ENCODE measurements around the gene GRHL3.

Gene GRHL3

GRCh38 chr1:24318615-24319311, 394 bp upstream of the GRHL3 start:
- no peak for FAIRE-seq

GRCh38 chr1:24319962-24320361, 805 bp downstream of the GRHL3 start:
- no peak for FAIRE-seq

- no peak for FAIRE-seq
These were observed 2.0 kb downstream of the GRHL3 start for GRCh38 chr1:24321126-24321525.

GRCh38 chr1:24321697-24322469, 2.7 kb downstream of the GRHL3 start:
- no peak for FAIRE-seq

GRCh38 chr1:24322470-24323177, 3.5 kb downstream of the GRHL3 start:
- FAIRE-seq: no peak

GRCh38 chr1:24323281-24323680, 4.1 kb downstream of the GRHL3 start:
- no peak for FAIRE-seq

- no peak for FAIRE-seq
These were observed 5.7 kb downstream of the GRHL3 start for GRCh38 chr1:24324903-24325302.

- no peak for FAIRE-seq
These were observed 6.7 kb downstream of the GRHL3 start for GRCh38 chr1:24325587-24326449.

- no peak for FAIRE-seq
These were observed 8.3 kb downstream of the GRHL3 start for GRCh38 chr1:24327486-24327885.

GRCh38 chr1:24327891-24328290, 8.7 kb downstream of the GRHL3 start:
- no peak for FAIRE-seq

- FAIRE-seq: no peak
These were observed 10.2 kb downstream of the GRHL3 start for GRCh38 chr1:24329331-24329730.

GRCh38 chr1:24329797-24330543, 10.8 kb downstream of the GRHL3 start:
- no peak for FAIRE-seq

- no peak for FAIRE-seq
These were observed 13.0 kb downstream of the GRHL3 start for GRCh38 chr1:24331961-24332673.

GRCh38 chr1:24336075-24336474, 16.9 kb downstream of the GRHL3 start:
- FAIRE-seq: peak; percentile 70

- FAIRE-seq: no peak
These were observed 18.3 kb downstream of the GRHL3 start for GRCh38 chr1:24337455-24337854.

- FAIRE-seq: no peak
These were observed 19.3 kb downstream of the GRHL3 start for GRCh38 chr1:24338447-24338846.

- FAIRE-seq: no peak
These were observed 20.8 kb downstream of the GRHL3 start for GRCh38 chr1:24339996-24340395.

GRCh38 chr1:24340770-24341169, 21.6 kb downstream of the GRHL3 start:
- FAIRE-seq: no peak

GRCh38 chr1:24341260-24341659, 22.1 kb downstream of the GRHL3 start:
- FAIRE-seq: no peak

GRCh38 chr1:24343412-24344089, 24.4 kb downstream of the GRHL3 start:
- FAIRE-seq: no peak
